Measurements from ENCODE around the gene CHMP6.
"Not testable (repeated sequence)": the region's sequence is repeated elsewhere in the genome, so short reads cannot be mapped to it uniquely, and the experiment has no call there.

The CHMP6 gene

DNA sequence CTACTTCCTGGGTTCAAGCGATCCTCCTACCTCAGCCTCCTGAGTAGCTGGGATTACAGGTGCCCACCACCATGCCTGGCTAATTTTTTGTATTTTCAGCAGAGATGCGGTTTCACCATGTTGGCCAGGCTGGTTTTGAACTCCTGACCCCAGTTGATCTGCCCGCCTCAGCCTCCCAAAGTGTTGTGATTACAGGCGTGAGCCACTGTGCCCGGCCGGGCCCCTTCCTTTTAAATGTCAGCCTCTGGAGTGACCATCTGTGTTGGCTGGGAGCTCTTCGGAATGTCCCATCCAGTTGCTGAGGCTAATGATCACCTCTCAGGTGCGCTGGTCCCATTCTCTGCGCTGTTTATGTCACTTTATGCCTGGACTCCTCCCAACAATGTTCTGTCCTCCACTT lies 38.7 kb downstream of the CHMP6 start:
- DNase-seq (ENCODE audit: low read depth) = not testable (repeated sequence)

DNA sequence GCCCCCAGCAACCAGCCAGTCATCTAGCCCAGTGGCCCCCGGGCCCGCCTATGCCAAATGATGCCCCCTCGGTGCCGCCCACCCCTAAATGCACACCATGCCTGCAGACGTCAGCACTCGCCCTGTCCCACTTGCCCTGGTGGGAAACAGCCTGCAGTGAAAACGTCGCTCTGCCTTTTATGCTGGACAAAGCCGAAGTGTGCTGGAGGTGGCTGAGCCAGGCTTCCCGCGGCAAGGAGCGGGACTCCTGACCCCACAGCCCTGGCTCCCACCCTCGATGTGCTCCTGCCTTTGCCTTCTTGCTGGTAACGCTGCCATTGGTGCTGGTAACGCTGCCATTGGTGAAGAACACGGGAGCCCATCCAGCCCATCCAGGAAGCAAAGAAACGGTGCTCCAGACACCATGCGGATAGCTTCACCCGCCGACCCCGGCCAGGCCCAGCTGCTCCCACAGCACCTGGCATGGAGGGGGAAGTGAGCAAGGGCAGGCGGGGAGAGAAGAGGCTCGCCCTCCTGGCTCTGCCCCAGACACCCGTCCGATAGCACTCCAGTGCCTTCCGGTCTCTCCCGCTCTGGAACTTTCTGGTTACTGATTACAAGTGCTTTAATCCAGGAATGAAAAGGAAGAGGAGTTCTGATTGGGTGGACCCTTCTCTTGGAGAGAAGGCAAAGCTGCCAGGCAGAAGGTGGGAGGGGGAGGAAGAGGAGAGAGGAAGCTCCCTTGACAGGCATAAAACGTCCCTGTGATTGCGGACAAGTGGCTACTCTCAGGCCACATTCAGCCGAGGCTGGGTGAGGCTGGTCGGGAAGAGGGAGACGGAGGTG lies 39.3 kb downstream of the CHMP6 start:
- DNase-seq (ENCODE audit: low read depth) = no peak

DNA sequence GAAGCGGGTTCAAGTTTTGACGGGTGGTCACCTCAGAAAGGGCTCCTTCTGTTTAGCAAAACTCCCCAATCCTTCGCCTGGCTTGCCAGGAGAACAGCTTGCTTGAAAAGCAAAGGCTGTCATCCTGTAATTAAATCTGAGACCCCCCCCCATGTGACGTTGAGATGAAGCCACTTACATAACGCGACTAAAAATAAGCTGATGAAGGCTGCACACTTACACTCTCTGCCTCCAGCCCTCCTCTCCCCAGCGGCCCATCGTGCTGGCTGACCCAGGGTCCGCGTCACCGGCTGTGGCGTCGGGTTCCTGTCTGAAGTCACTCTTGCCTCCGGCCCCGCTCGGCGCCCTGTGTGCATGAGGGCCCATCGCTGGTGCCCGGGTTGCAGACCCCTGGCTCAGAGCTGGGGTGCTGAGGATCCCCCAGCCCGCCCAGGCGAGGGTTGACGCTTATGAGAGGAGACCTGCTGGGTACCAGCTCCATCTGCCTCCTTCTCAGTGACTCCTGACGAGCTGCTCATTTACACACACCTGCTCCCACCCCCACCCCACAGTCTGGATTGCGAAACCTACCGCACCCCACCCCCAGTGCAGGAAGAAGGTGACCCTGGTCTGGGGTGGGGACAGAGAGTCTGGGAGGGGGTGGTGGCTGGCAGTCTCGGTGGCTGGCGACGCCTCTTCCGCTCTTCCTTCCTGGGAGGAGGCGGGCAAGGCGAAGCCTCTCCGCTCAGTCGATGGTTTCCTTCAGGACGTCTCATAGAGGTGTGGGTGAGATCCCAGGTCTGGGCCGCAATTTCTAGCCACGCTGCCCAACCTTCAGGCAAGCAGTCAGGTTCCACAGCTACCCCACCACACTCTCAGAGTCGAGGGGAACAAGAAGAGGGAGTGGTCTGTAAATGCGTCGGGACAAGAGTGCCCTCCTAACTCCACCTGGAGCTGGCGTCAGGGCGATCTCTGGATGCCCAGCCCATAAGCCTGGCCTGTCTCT lies 40.2 kb downstream of the CHMP6 start:
- no peak for DNase-seq (ENCODE audit: low read depth)

DNA sequence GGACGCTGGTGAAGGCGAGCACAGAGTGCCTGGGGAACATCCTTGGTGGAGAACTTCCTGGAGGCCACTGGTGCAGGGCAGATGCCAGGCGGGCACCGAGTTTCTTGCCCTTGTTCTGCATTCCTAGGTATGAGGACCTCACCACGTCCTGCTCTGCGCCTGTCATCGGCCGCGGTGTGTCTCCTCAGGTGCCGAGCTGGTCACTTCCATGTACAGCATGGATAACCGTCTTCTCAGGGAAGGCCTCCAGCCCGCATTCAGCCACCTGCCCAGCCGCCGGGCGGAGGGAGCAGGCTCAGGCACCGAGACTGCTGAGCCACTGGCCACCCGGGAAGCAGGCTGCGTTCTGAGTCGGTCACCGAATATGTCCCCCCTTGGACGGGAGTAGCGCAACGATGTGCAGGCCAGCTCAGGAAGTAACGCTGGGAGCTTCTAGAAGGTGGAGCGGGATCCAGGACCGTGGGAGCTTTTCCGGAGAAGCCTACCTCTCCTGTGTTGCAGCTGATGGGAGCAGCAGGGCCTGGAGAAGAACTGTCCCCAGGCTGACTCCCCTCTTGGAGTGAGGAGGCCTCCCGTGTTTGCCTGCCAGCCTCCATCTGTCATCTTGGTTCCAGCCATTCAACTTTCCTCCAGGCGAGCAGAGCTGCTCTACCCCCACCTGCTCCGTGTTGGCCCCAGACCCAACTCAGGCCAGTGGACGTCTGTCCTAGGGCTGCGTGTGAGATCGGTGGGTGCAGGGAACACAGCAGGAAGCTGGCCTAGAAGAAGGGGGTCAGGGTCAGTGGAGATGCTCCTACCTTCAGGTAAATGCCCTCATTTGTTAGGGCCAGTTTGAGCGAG lies 41.2 kb downstream of the CHMP6 start:
- no peak for DNase-seq (ENCODE audit: low read depth)

DNA sequence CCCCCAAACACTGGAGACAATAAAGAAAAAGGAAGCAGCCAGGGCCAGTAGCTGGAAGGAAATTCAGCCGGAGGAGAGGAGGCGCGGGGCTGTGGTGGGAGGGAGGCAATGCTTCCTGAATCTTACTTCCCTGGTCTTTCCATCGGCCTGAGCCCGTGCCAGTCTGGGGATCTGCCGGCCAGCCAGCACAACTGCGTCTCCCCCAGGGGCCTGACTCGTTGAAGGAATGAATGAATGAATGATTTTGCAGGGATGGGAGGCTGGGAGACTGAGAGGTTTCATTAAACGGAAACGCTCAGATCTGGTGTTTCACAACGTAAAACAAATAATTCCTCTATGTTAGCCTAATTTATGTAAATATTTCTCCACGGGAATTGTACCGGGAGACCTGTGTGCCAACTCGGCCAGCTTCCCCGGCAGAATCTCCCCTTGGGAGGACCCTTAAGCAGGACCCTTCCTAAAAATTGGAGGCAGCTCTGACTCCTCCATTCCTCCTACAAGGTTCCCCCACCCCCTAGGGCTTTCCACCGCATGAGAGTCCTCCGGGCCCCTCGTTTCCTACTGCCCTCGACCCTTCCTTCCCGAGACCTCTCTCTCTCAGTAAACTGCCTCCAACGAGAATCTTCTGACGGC lies 42.0 kb downstream of the CHMP6 start:
- DNase-seq (ENCODE audit: low read depth) = no peak

DNA sequence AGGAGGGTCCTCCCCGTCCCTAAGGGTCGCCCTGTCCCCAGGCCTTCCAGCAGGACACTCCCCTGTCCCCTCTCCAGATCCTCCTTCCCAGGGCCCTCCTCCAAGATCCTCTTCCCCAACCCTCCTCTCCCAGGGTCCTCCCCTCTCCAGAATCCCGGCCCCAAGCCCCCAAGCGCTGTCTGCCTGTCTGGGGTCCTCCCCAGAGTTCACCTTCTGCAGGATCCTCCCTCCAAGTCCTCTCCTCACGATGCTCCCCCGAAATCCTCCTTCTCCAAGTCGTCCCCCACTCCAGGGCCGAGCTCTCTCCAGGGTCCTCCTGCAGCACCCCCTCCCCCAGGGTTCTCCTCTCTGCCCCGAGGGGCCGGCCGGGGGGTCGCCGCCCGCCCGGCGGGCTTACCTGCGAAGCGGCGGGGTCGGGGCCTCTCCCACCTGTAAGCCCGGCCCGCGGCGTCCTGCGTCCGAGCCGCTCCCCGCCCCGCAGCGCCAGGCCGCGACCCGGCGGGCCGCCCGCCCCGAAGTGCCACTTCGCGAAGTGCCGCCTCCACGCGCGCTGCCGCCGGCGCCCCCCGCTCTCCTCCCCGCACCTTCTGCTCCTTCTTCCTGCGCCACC lies 42.6 kb downstream of the CHMP6 start:
- DNase-seq (ENCODE audit: low read depth) = no peak

DNA sequence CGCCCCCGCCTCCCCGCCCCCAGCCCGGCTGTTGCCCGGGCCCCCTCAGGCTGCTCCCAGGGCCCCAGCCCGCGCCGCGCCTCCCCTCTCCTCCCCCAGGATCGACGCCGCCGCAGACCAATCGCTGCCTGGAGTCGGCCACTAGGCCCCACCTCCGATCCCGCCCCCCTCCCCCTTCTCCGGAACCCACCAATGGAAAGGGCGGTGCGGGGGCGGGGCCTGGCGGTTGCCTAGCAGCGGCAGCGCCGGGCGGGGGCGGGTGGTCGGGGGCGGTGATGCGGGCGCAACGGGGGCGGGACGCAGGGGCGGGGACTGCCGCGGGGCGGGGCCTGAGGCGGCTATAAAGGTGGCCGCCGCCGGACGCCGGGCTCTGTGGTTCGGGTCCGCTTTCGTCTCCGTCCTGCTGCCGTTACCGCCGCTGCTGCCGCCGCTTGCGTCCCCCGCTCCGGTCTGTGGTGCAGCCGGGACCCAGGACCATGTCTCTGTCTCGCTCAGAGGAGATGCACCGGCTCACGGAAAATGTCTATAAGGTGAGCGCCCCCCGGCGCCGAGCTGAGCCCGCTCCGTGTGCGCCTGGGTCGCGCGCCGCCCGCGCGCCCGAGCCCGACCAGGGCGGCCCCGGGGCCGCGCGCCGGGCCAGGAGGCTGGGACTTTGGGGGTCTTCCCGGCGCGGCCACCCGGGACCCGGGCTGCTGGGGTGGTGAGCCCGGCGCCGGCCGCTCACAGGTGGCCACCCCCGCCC lies 43.3 kb downstream of the CHMP6 start, which contains the start of gene BAIAP2:
TSS of gene BAIAP2 (plus strand) at position 373 of the 742 bp plus-strand sequence. CDS start at position 477, 104 bp downstream.
- peak; percentile 97 for DNase-seq (ENCODE audit: low read depth)

DNA sequence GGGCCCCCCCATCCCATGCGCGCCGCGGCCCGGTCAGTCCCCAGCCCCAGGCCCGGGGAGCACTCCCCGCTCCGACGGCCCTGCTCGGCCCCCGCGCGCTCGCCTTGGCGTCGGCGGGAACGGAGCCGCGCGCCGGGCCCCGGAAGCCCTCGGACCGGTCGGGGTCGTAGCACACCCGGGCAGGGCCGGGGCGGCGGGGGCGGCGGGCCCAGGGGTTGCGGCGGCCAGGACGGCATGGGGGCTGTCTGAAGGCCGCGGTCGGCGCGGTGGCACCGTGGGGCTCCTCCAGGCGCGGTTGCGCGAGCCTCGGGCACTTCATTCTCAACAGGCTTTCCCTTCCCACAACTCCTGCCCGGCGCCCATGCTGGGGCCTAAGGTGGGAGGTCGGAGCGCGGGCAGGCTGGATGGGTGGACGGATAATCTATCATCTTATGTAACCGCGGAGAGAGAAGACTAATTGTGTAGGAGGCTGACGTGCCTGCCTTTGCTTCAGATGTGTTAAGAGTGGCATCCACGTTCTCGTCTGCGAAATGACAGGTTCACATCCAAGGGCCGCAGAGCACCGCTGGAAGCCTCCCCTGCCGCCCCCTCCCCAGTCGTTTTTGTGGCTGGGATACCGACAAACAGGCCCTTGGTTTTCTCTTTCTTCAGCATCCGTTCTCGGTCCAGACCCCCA lies 44.0 kb downstream of the CHMP6 start:
- DNase-seq (ENCODE audit: low read depth) = no peak

DNA sequence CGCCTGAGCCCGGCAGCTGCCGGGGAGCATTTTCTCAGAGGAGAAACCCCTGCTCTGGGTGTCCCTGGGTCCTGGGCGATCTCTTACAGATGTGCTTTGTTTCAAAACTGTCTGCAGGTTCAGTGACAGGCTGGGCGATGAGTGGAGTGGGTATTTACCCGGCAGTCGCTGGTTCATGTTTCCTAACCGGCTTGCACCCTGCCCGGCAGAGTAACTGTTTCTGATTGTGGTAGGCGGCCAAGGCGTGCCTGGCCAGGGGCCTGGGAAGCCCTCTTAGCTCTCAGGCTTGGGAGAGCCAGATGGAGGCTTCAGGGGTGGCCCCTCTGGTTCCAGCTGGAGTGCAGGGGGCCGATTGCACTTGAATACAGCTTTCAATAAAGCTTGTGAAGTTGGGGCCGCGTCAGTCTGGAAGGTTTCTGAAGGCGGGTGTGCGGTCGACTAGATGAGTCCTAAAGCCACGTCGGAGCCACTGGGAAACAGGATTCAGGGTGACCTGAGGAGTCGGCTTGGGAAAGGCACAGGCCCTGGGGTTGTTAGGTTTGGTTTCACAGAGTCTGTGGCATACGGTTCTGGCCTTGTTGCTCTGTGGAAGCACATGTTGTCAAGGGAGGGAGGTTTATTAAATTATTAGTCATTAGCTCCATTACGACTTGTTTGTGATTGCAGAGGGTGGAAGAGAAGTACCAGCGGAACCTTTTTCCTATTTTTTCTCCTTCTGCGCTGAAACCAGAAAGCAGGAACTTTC lies 44.7 kb downstream of the CHMP6 start:
- no peak for DNase-seq (ENCODE audit: low read depth)

DNA sequence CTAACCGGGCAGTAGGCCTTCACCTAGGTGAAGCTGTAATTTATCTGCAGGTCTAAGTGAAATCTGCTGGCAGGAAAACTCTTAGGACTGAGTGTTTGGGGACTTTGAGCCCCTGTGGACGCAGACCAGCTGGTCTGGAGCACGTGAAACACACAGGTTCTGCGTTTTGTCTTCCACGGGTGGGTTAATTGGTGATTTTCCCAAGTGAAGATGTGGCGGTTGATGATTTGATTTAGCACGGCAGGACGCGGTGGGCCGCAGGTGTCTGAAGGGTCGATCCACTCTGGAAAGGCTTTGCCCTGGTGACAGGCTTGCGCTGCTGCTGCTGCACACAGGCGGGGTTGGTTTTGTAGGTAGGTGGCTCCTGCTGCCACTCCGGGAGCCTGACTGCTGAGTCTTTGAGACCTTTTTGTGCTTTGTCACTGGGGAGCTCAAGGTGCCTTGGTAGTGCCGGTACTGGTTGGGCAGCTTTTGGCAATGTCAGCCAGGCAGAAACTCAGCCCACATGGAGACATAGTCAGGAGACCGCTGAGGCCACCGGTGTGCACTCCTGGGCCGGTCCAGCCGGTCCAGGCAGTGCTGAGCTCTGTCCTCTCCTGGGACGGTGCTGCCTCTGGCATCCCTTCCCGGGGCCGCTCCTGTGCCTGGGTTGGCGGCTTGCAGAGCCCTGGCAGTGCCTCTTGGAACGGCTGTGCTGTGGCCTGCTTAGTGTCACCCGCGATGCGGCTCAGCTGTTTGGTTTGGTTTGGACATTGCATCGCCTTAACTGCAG lies 45.6 kb downstream of the CHMP6 start:
- DNase-seq (ENCODE audit: low read depth) = no peak

DNA sequence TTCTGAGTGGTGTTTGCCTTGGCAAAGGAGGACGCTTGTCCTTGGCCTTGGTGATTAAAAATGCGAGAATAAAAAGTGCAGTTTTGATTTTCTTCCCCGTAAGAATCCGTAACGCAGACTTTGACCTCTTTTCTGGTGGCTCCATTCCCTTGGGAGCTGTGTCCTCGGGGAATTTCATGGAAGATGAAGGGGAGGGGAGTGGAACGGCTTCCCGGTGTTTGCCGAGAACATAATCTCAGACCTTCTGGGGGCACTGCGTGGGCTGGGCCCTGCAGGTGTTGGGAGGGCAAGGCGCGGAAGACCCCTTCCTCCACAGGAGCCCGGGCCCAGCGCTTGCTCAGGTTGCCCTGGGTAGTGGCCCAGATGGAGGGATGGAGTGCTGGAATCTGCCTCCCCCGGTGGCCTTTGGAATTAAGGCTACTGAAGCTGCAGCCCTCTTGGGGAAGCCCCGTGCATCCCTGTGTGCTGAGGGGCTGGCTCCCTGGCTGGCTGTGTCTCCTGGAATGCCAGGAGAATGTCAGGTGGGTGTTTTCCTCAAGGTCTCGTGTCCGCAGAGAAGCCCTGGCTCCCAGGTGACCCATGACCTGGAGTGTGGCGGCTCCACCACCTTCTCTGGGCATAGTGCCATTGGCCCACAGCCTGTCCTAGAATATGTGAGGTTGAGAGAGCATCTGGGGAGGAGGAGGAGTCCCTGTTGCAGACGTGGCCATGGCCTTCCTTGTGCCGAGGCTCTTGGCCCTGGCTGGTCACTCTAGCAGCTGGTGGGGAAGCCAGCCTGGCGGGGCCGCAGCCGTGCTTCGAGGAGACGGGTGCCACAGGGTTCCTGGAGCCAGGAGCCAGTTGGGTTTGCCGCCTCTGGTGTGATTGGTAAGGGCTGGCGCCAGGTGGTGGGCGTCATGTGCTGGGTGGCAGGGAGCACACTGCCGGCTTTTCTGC lies 46.4 kb downstream of the CHMP6 start:
- no peak for DNase-seq (ENCODE audit: low read depth)

DNA sequence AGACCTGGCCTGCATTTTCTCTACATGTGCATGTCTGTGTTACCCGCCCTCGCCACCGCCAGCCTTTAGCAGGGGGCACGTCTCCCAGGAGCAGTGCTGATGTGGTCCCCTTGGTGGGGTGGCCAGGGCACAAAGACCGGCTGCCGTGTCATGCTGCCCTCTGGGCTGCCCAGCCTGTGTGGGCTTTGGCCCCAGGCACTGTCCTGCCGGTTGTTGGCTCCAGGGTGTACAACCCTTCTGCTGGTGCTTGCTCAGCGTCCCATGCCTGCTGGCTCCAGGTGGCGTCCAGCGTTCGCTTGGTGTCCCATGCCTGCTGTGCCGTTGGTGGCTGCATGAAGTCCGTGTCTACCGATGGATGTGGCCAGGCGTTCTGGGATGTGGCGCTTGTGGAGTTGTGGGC lies 47.5 kb downstream of the CHMP6 start:
- no peak for DNase-seq (ENCODE audit: low read depth)

DNA sequence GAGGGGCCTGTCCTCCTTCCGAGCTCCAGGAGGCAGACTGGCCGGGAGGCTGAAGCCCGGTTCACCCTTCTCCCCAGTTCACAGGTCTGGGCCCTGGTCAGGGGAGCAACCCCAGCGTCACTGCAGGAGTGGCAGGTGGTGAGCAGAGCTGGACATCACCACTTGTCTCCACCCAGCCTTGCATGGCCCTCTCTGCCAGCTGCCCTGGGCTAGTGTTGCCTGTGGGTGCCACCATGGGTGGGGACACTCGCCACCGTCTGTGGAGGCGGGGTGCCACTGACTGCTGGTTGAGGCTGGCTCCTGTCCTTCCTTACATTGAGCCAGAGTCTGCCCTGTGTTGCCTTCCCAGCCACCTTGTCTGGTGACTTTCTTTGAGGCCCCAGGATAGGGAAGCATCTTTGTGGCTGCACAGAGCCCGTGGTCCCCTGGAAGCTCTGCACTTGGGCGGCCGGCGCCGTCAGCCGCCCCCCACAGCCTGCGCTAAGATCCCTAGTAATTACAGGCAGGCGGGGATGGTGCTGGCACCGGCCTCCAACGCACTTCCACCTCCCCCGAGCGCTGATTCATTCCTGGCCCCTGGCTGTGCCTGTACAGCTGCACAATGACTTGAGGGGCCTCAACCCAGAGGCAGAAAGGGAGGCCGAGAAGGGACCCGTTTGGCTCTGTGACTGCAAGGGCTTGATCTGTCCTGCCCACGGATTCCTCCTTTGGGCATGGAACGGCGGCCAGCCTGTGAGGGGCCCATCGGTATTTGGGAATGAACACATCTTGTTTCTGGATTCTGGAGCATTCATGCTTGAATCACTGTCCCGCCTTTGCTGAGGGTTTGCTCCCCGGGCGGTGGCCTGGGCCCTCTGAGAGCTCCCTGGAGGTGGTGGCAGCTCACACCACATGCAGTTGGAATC lies 48.5 kb downstream of the CHMP6 start:
- DNase-seq (ENCODE audit: low read depth) = no peak

DNA sequence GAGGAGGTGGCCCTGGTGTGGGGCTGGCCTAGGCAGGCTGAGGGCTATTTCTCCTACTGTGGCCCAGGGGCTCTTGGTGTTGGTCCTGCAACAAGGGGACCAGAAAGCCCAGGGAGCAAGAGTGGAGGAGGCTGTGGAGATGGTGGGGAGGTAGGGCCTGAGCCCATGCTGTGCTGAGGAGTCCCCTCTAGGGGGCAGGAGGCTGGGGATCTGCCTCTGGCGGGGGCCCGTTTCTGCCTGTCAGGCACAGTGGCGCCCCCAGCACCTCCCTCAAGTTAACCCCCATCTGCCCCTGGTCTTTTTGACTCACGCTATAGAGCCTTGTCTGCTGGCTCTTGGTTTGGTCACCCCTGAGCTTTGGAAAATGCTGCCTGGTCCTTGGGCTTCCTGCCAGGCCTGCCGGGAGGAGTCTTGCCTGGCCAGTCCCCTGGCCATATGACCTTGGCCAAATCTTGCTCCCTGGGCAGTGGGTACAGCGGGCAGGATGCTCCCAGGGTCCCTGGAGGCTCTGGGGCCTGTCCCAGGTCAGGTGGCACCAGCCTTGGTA lies 49.2 kb downstream of the CHMP6 start:
- no peak for DNase-seq (ENCODE audit: low read depth)

DNA sequence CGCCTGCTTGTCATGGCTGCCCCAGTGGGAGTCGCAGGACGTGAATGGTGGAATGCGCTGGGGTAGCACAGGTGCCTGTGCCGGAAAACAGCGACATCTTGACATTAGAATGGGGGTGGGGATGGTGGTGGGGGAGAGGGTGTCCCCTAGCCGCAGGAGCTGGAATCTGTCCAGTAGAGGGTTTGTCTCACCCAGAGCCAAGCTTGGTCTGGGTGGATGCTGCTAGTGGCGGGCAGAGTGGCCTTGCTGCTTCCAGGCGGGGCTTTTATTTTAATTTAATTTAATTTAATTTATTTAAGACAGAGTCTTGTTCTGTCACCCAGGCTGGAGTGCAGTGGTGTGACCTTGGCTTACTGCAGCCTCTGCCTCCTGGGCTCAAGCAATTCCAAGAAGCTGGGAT lies 51.0 kb downstream of the CHMP6 start:
- no peak for DNase-seq (ENCODE audit: low read depth)

DNA sequence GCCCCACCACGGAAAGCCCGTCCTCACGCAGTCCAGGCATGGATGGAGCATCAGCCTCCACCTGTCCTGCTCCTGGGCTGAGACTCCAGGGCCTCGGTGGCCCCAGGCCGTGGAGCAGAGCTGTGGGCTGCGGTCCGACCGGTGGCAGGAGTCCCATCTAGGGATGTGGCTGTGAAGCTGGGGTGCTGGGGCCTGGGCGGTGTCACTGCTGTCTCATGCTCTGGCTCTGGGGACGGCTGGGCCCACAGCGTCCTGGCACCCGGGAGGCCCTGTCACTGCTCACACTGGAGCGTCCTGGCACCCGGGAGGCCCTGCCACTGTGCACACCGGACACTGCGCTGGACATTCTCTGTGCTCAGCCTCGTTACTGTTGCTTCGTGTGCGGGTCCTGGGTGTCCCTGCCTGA lies 51.7 kb downstream of the CHMP6 start:
- no peak for DNase-seq (ENCODE audit: low read depth)
